Left lung (tissue), 10 donors: ENCODE data around the gene FBXL7. TPM values are rescaled to one million over a fixed set of nuclear protein-coding genes. Genes with fewer than 3 reads are reported as not detected.

Experiments
- ATAC-seq: fragments of 200-7000 bp; cut with Tn5 transposase; one replicate; pipeline ENCODE4 v1.9.1; 2020; ENCODE audit warnings: moderate library complexity
- DNase-seq, 4 donors: peaks; one replicate each; pipeline ENCODE4 v3.0.0-alpha.2; 2013 to 2020
- H3K27ac ChIP-seq, 2 donors: fragments of 200-600 bp; sonication (generic) in 1 of 2; one replicate each; pipeline versions ENCODE4 v1.5.0 to v1.8.0; 2020 to 2021
- H3K27me3 ChIP-seq, 2 donors: fragments of 200-600 bp; sonication (generic) in 1 of 2; one replicate each; pipeline versions ENCODE4 v1.5.0 to v1.8.0; 2020 to 2021
- H3K36me3 ChIP-seq, 2 donors: fragments of 200-600 bp; sonication (generic) in 1 of 2; one replicate each; pipeline versions ENCODE4 v1.5.0 to v1.8.0; 2020 to 2021
- H3K4me1 ChIP-seq, 2 donors: fragments of 200-600 bp; one replicate each; pipeline ENCODE4 v1.8.0; 2021
- H3K4me3 ChIP-seq, 2 donors: fragments of 200-600 bp; sonication (generic) in 1 of 2; one replicate each; pipeline versions ENCODE4 v1.5.0 to v1.8.0; 2020 to 2021; ENCODE audit warnings: mild to moderate bottlenecking in 1 of 2
- H3K9me3 ChIP-seq, 2 donors: fragments of 200-600 bp; sonication (generic) in 1 of 2; one replicate each; pipeline versions ENCODE4 v1.5.0 to v1.8.0; 2020 to 2021
- CTCF ChIP-seq, 2 donors: fragments of 200-600 bp; sonication (generic) in 1 of 2; IDR thresholded peaks; one replicate each; pipeline versions ENCODE4 v1.5.0 to v1.8.0; 2021; ENCODE audit warnings: antibody characterized with exemption in 2 of 2
- intact Hi-C, 2 donors: fragments of 100-400 bp; cut with DNase I; formaldehyde crosslinking; loops; one replicate each; pipeline versions ENCODE4 v1.11.2 to v1.14.2; 2022
- polyA plus RNA-seq, 6 donors: library from polyadenylated mRNA; unstranded; fragments of 120-200 nt; gene quantifications; one replicate each; pipeline ENCODE4 v1.2.1, GENCODE V29; 2013; ENCODE audit not compliant: insufficient read length in 6 of 6
- total RNA-seq, 2 donors: library from RNA; stranded (reverse); fragmentation: NEBNext Ultra II Directional; extraction: Animal tissue kit (Norgen Biotek cat#: 25700); gene quantifications; one replicate each; pipeline ENCODE4 v1.2.1, GENCODE V29; 2021
- donor health status: DM: no; HTN: yes; CAD: no.
- donor health status: DM: no; HTN: no; CAD: no.

FBXL7 gene
- total and polyA plus RNA-seq, 8 donors, result 12.0 to 32.4 (median 28.1) TPM

GRCh38 chr5:15474143-15474719 is 25.7 kb upstream of the FBXL7 start:
- TF ChIP-seq CTCF (IDR thresholded peaks at IDR 0.05), result no peak
- DNase-seq (no peak), ATAC-seq (no peak)
- Histone ChIP-seq H3K4me3 (no peak overlapping the region), H3K4me1 (no peaks in the 10 kb centered on the region), H3K27ac (no peak overlapping the region), H3K36me3 (no peaks in the 10 kb centered on the region), H3K9me3 (peaks cover 0 to 15% of the 10 kb centered on the region in 2 donors), H3K27me3 (no peaks in the 10 kb centered on the region)
- intact Hi-C loops, result no loop called here

GRCh38 chr5:15475367-15475766 is 24.6 kb upstream of the FBXL7 start:
- no peak for DNase-seq
- intact Hi-C loops, result no loop called here
- no peaks in the 10 kb centered on the region for H3K36me3 ChIP-seq

GRCh38 chr5:15476977-15477376 is 23.0 kb upstream of the FBXL7 start:
- DNase-seq (no peak), ATAC-seq (no peak)
- Histone ChIP-seq H3K9me3 (no peaks in the 10 kb centered on the region), H3K27ac (no peak overlapping the region), H3K4me3 (no peak overlapping the region), H3K4me1 (no peaks in the 10 kb centered on the region), H3K27me3 (no peaks in the 10 kb centered on the region), H3K36me3 (no peaks in the 10 kb centered on the region)
- intact Hi-C loops, result no loop called here
- no peak for TF ChIP-seq CTCF (IDR thresholded peaks at IDR 0.05)

More at GRCh38 chr5:15475367-15475766, 24.6 kb upstream of the FBXL7 start:
- H3K27me3 ChIP-seq, result no peaks in the 10 kb centered on the region
- TF ChIP-seq CTCF (IDR thresholded peaks at IDR 0.05), result no peak
- ATAC-seq, result no peak
- H3K9me3 ChIP-seq, result peaks cover 0 to 6% of the 10 kb centered on the region in 2 donors
- no peak overlapping the region for H3K4me3 ChIP-seq
- H3K27ac ChIP-seq, result no peak overlapping the region
- H3K4me1 ChIP-seq, result no peaks in the 10 kb centered on the region

- no peaks in the 10 kb centered on the region for H3K9me3 ChIP-seq
- H3K36me3 ChIP-seq, result no peaks in the 10 kb centered on the region
- no peak for TF ChIP-seq CTCF (IDR thresholded peaks at IDR 0.05)
- DNase-seq (no peak), ATAC-seq (no peak)
- no peaks in the 10 kb centered on the region for H3K4me1 ChIP-seq
- H3K4me3 ChIP-seq, result no peak overlapping the region
- H3K27me3 ChIP-seq, result no peaks in the 10 kb centered on the region
- intact Hi-C loops, result no loop called here
- H3K27ac ChIP-seq, result no peak overlapping the region
These were observed 19.5 kb upstream of the FBXL7 start for GRCh38 chr5:15480436-15480835.

GRCh38 chr5:15483351-15484097 is 16.5 kb upstream of the FBXL7 start:
- no peak for TF ChIP-seq CTCF (IDR thresholded peaks at IDR 0.05)
- ATAC-seq (no peak), DNase-seq (peak in 2 of 4 donors; percentile 32 to 39)
- intact Hi-C loops, result no loop called here
- Histone ChIP-seq H3K36me3 (no peaks in the 10 kb centered on the region), H3K4me3 (no peak overlapping the region), H3K27me3 (no peaks in the 10 kb centered on the region), H3K9me3 (no peaks in the 10 kb centered on the region), H3K27ac (no peak overlapping the region), H3K4me1 (no peaks in the 10 kb centered on the region)
